ENCODE measurements around the gene DNAAF3. TPM values are rescaled to one million over a fixed set of nuclear protein-coding genes. Genes with fewer than 3 reads are reported as not detected.

Gene DNAAF3
- total RNA-seq, 1 experiment from 2014 or later, result 7.0 TPM

- DNase-seq (ENCODE audit: low spot score), result peak; percentile 15
These were observed 12.7 kb downstream of the DNAAF3 start for GRCh38 chr19:55153652-55154264.

GRCh38 chr19:55152017-55152416 is 14.4 kb downstream of the DNAAF3 start:
- peak; percentile 67 for DNase-seq (ENCODE audit: low spot score)

DNA sequence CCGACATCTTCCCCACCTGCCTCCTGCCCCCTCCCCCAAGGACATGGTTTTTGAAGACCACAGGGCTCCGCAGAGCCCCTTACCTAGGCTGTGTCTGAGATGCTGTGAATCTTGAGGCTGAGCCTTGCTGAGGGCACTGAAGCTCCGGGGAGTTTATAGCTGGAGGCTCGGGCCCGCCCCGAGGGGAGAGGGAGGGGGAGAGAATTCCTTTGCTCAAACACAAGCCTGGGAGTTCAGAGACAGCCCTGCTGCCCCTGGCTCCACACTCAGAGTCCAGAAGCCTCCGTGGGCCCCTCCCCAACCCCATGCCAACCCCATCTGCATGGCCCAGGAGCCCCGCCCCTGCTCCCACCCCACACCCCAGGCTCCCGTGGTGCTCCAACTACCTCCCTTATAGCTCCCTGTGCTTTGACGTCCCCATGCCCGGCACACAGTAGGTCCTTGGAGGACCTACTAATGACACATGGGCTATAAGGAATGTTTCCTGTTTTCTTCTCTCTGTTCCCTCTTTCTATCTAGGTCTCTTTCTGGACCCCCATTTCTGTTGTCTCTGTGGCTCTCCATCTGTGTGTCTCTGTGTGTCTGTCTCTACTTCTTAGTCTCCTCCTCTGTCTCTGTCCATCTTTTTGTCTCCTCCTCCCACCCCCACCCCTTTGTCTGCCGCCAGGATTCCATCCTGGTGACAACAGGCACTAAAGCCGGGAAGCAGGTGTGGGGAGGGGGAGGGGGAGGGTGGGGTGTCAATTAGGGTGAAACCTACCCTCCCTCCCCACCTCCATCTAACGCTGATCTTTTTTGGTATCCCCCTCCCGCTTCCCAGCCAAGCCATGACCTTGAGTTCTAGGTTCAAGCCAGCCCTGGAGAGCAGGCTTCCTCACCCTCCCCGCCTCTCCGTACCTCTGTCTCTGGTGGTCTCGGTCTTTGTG is 17.1 kb downstream of the DNAAF3 start, which contains the start of gene TNNT1:
TNNT1 (minus strand) TSS at position 129 of the 926 bp plus-strand sequence. CDS start 2,049 bp downstream, outside the sequence.
- DNase-seq (ENCODE audit: low spot score), result no peak

DNA sequence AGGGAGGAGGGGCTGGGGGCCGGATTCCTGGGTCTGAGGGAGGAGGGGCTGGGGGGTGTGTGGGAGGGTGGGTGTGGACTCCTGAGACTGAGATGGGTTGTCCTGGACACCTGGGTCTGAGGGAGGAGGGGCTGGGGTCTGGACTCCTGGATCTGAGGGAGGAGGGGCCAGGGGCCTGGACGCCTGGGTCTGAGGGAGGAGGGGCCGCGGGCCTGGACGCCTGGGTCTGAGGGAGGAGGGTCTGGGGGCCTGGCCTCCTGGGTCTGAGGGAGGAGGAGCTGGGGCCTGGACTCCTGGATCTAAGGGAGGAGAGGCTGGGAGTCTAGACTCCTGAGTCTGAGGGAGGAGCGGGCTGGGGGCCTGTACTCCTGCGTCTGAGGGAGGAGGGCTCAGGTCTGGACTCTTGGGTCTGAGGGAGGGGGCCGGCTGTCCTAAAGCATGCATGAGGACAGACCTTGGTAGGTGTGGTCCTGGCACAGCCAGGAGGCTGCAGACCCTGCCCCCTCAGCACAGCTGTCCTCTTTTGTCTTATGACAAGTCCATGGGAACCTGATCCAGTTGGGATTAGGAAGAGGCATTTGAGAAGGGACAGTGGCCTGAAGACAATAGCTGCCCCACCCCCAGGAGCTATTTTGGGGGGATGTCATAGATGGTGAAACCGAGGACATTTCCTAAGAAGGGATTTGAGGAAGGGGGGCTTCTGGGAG is 18.7 kb downstream of the DNAAF3 start:
- no peak for DNase-seq (ENCODE audit: low spot score)

DNA sequence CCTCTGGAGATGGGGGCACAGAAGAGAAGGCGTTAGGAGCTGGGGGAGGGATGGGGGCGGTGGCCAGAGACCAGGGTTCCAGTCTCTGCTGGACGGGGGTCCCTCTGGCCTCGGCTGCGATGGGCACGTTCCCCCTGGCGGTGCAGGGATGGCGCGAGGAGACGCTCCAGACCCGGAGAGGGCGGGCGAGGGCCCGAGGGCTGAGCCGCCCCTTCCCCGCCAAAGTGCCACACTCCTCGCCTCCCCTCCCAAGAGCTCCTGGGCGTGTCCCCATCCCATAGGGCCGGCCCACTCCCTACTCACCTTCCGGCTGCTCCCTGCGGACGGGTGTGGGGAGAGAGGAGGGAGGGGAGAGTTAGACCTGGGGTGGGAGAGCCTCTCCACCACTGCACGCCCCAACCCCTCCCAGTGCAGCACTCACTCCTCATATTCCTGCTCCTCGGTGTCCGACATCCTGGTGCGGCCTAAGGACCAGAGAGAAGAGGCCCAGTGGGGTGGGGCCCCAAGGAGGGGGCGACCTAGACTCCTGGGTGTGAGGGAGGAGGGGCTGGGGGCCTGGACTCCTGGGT is 19.6 kb downstream of the DNAAF3 start:
- DNase-seq (ENCODE audit: low spot score), result peak; percentile 95

- peak; percentile 83 for DNase-seq (ENCODE audit: low spot score)
These were observed 20.2 kb downstream of the DNAAF3 start for GRCh38 chr19:55146078-55146704.

DNA sequence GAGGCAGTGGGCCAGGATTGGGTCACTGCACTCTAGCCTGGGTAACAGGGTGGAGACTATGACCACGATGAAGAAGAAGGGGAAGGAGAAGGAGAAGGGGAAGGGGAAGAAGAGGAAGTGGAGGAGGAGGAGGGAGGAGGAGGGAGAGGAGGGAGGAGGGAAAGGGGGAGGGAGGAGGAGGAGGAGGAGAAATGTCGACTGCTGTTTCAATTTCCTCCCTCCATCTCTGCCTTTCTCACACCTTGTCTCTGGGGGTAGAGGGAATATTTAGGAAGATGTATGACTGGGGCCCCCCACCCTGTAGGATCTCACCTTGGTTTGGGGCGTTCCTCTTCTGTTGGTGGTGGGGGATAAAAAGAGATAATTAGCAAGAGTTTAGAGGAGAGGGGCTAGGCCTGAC is 21.2 kb downstream of the DNAAF3 start:
- DNase-seq (ENCODE audit: low spot score), result no peak

GRCh38 chr19:55141696-55142095 is 24.7 kb downstream of the DNAAF3 start:
- DNase-seq (ENCODE audit: low spot score), result no peak

DNA sequence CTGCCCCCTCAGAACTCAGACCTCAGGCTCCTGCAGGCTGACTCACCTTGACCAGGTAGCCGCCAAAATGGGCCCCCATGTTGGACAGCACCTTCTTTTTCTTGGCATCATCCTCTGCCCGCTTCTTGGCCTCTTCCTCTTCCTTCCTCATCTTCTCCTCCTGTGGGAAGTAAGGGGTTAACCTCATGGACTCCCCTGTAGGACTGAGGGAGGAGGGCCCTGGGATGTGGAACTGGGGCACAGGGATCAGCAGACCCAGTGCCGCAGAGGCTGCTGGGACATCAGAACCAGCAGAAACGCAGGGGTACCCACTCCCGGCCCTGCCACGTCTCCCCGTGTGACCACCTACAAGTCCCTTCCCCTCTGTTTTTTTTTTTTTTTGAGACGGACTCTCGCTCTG is 28.5 kb downstream of the DNAAF3 start:
- no peak for DNase-seq (ENCODE audit: low spot score)

DNA sequence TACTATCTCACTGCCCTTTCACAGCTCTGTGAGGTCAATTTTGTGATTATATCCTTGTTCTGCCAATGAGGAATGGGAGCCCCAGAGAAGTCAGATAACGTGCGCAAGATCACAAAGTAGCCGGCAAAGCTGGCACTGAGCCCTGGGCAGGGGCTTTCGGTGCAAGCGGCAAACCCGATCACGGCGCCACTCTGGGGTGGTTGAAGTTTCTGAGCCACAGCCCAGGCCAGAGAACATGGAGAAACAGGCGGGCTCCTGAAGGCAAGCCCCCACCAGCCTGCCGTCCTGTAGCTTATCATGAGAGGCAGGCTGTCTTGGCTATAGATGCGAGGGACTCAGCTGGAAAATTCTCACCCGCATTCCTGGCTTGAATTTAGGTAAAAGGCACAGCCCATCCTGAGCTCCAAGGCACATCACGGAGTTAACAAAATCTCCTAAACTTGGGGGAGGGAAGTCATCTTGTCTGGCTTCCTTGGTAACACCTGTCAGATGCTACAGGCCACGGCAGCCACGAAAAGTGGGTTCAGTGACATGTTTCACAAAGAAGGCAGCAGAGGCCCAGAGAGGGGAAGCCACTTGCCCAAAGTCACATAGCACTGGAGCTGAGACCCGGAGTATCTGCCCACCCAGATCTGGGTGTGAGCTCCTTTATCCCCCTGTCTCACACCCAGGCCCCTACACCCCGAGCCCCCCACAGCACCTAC is 29.9 kb downstream of the DNAAF3 start:
- DNase-seq (ENCODE audit: low spot score), result peak; percentile 23

GRCh38 chr19:55134736-55135135 is 31.7 kb downstream of the DNAAF3 start:
- DNase-seq (ENCODE audit: low spot score), result no peak

GRCh38 chr19:55133639-55134444 is 32.6 kb downstream of the DNAAF3 start:
- no peak for DNase-seq (ENCODE audit: low spot score)

- no peak for DNase-seq (ENCODE audit: low spot score)
These were observed 33.8 kb downstream of the DNAAF3 start for GRCh38 chr19:55132453-55133129.

DNA sequence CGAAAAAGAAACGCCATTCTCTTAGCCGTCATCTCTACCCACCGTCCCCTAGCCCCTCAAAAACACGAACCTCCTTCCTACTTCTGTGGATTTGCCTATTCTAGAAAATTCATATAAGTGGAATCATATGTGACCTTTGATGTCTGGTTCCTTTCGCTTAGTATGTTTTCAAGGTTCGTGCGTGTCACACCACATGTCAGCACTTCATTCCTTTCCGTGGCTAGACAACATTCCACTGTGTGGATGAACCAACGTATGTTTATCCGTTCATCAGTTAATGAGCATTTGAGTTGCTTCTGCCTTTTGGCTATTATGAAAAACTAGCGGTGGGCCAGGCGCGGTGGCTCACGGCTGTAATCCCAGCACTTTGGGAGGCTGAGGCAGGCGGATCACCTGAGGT is 35.0 kb downstream of the DNAAF3 start:
- no peak for DNase-seq (ENCODE audit: low spot score)

DNA sequence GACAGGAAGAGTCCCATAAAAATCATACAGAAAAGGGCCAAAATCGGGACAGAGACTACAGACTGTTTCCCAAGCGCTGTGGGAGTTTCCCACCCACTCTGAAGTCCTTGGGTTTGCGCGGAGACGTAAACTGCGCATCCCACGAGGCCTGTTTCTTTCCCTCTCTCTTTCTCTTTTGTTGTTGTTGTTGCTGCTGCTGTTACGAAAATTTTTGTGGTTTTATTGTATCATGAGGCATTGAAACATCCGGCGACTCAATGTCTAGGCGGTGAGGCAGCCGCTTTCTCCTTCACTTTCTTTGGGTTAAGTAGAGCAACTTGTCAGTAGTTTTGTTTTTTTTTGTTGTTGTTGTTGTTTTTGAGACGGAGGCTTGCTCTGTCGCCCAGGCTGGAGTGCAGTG is 47.4 kb downstream of the DNAAF3 start:
- DNase-seq (ENCODE audit: low spot score), result no peak

DNA sequence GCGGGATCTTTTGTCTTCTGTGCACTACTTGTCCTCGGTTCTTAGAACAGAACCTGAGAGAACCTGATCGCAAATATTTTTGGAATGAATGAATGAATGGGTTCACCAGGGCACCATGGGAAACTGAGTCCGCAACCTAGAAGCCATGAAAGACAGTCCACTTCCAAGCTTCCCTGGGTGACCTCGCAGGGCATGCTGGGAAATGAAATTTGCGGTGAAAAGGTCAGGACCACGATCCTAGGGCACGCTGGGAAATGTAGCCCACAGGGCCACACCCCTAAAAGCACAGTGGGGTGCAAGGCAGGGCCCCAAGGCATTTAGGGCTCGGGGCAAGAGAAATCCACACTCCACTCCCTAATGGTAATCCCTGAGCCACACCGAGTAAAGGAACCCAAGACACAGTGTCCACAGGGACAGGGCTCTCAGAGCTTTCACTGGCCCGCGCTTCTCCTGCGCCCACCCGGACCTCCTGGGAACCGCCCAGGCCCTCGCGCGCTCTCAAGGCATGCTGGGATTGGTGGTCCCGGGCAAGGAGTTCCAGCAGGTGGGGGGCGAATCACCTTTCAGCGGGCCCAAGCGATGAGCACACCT is 47.9 kb downstream of the DNAAF3 start:
- no peak for DNase-seq (ENCODE audit: low spot score)

DNA sequence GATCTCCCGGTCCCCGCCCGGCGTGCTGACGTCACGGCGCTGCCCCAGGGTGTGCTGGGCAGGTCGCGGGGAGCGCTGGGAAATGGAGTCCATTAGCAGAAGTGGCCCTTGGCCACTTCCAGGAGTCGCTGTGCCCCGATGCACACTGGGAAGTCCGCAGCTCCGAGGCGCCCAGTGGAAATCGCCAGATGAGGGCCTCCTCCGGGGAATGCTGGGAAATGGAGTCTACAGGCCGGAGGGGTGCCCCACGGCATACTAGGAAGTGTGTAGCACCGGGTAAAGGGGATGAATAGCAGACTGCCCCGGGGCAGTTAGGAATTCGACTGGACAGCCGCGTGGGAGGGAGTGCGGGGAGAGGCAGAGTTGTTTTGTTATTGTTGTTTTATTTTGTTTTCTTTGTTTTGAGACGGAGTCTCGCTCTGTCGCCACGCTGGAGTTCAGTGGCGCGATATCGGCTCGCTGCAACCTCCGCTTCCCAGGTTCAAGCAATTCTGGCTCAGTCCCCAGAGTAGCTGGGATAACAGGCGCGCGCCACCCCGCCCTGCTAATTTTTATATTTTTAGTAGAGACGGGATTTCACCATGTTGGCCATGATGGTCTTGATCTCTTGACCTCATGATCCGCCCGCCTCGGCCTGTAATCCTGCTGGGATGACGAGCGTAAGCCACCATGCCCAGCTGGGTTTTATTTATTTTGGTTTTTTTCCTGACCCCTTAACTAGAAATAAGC is 48.6 kb downstream of the DNAAF3 start:
- DNase-seq (ENCODE audit: low spot score), result peak; percentile 100
